Measurements from ENCODE around the gene NEDD4L.
A peak's percentile ranks its signal among the peaks of the same experiment; 100 is the strongest.

Gene NEDD4L

GRCh38 chr18:58112174-58112573 is 68.1 kb downstream of the NEDD4L start:
- peaks cover 7 to 8% of the 10 kb centered on the region in 2 donors for H3K4me1 ChIP-seq (ENCODE audit: control insufficient read depth in 1 of 2, insufficient read depth in 2 of 2, low read length in 2 of 2)
- no peak overlapping the region for H3K9ac ChIP-seq (ENCODE audit: low read depth in 1 of 2, low read length in 2 of 2)
- no peak overlapping the region for H3K27ac ChIP-seq (ENCODE audit: low read depth, low read length)
- H3K9me3 ChIP-seq (ENCODE audit: control insufficient read depth in 1 of 2, low read length in 2 of 2): no peaks in the 10 kb centered on the region
- no peak overlapping the region for H3K4me3 ChIP-seq (ENCODE audit: low read depth in 1 of 2, low read length in 2 of 2)
- no peaks in the 10 kb centered on the region for H3K27me3 ChIP-seq (ENCODE audit: control insufficient read depth in 1 of 2, insufficient read depth in 2 of 2, low read length in 2 of 2)
- no peaks in the 10 kb centered on the region for H3K36me3 ChIP-seq (ENCODE audit: control insufficient read depth in 1 of 2, insufficient read depth in 2 of 2, low read length in 2 of 2)

GRCh38 chr18:58113337-58113736 is 69.3 kb downstream of the NEDD4L start:
- Histone ChIP-seq H3K27me3 (ENCODE audit: control insufficient read depth in 1 of 2, insufficient read depth in 2 of 2, low read length in 2 of 2) (no peaks in the 10 kb centered on the region), H3K36me3 (ENCODE audit: control insufficient read depth in 1 of 2, insufficient read depth in 2 of 2, low read length in 2 of 2) (no peaks in the 10 kb centered on the region), H3K27ac (ENCODE audit: low read depth, low read length) (no peak overlapping the region), H3K9ac (ENCODE audit: low read depth in 1 of 2, low read length in 2 of 2) (no peak overlapping the region), H3K9me3 (ENCODE audit: control insufficient read depth in 1 of 2, low read length in 2 of 2) (no peaks in the 10 kb centered on the region), H3K4me1 (ENCODE audit: control insufficient read depth in 1 of 2, insufficient read depth in 2 of 2, low read length in 2 of 2) (peaks cover 17 to 18% of the 10 kb centered on the region in 2 donors), H3K4me3 (ENCODE audit: low read depth in 1 of 2, low read length in 2 of 2) (no peak overlapping the region)

- no peak overlapping the region for H3K27ac ChIP-seq (ENCODE audit: low read depth, low read length)
- H3K36me3 ChIP-seq (ENCODE audit: control insufficient read depth in 1 of 2, insufficient read depth in 2 of 2, low read length in 2 of 2): no peaks in the 10 kb centered on the region
- no peak overlapping the region for H3K9ac ChIP-seq (ENCODE audit: low read depth in 1 of 2, low read length in 2 of 2)
- no peak overlapping the region for H3K4me3 ChIP-seq (ENCODE audit: low read depth in 1 of 2, low read length in 2 of 2)
- H3K27me3 ChIP-seq (ENCODE audit: control insufficient read depth in 1 of 2, insufficient read depth in 2 of 2, low read length in 2 of 2): no peaks in the 10 kb centered on the region
- no peaks in the 10 kb centered on the region for H3K9me3 ChIP-seq (ENCODE audit: control insufficient read depth in 1 of 2, low read length in 2 of 2)
- H3K4me1 ChIP-seq (ENCODE audit: control insufficient read depth in 1 of 2, insufficient read depth in 2 of 2, low read length in 2 of 2): peaks cover 17 to 23% of the 10 kb centered on the region in 2 donors
These were observed 70.7 kb downstream of the NEDD4L start for GRCh38 chr18:58114766-58115165.

GRCh38 chr18:58116818-58117217 is 72.8 kb downstream of the NEDD4L start:
- no peak overlapping the region for H3K9ac ChIP-seq (ENCODE audit: low read depth in 1 of 2, low read length in 2 of 2)
- no peak overlapping the region for H3K4me3 ChIP-seq (ENCODE audit: low read depth in 1 of 2, low read length in 2 of 2)
- H3K4me1 ChIP-seq (ENCODE audit: control insufficient read depth in 1 of 2, insufficient read depth in 2 of 2, low read length in 2 of 2): peaks cover 17 to 23% of the 10 kb centered on the region in 2 donors
- H3K27ac ChIP-seq (ENCODE audit: low read depth, low read length): no peak overlapping the region
- no peaks in the 10 kb centered on the region for H3K27me3 ChIP-seq (ENCODE audit: control insufficient read depth in 1 of 2, insufficient read depth in 2 of 2, low read length in 2 of 2)
- no peaks in the 10 kb centered on the region for H3K9me3 ChIP-seq (ENCODE audit: control insufficient read depth in 1 of 2, low read length in 2 of 2)
- no peaks in the 10 kb centered on the region for H3K36me3 ChIP-seq (ENCODE audit: control insufficient read depth in 1 of 2, insufficient read depth in 2 of 2, low read length in 2 of 2)

GRCh38 chr18:58117786-58118403 is 73.9 kb downstream of the NEDD4L start:
- peaks cover 17 to 23% of the 10 kb centered on the region in 2 donors for H3K4me1 ChIP-seq (ENCODE audit: control insufficient read depth in 1 of 2, insufficient read depth in 2 of 2, low read length in 2 of 2)
- no peaks in the 10 kb centered on the region for H3K27me3 ChIP-seq (ENCODE audit: control insufficient read depth in 1 of 2, insufficient read depth in 2 of 2, low read length in 2 of 2)
- no peaks in the 10 kb centered on the region for H3K36me3 ChIP-seq (ENCODE audit: control insufficient read depth in 1 of 2, insufficient read depth in 2 of 2, low read length in 2 of 2)
- H3K9ac ChIP-seq (ENCODE audit: low read depth in 1 of 2, low read length in 2 of 2): peak overlapping the region; percentile 35 to 45
- no peaks in the 10 kb centered on the region for H3K9me3 ChIP-seq (ENCODE audit: control insufficient read depth in 1 of 2, low read length in 2 of 2)
- H3K4me3 ChIP-seq (ENCODE audit: low read depth in 1 of 2, low read length in 2 of 2): peak overlapping the region in 1 of 2 donors; percentile 34
- peak overlapping the region; percentile 63 for H3K27ac ChIP-seq (ENCODE audit: low read depth, low read length)

GRCh38 chr18:58118536-58118935 is 74.5 kb downstream of the NEDD4L start:
- Histone ChIP-seq H3K27ac (ENCODE audit: low read depth, low read length) (no peak overlapping the region), H3K4me3 (ENCODE audit: low read depth in 1 of 2, low read length in 2 of 2) (no peak overlapping the region), H3K9me3 (ENCODE audit: control insufficient read depth in 1 of 2, low read length in 2 of 2) (no peaks in the 10 kb centered on the region), H3K27me3 (ENCODE audit: control insufficient read depth in 1 of 2, insufficient read depth in 2 of 2, low read length in 2 of 2) (no peaks in the 10 kb centered on the region), H3K9ac (ENCODE audit: low read depth in 1 of 2, low read length in 2 of 2) (no peak overlapping the region), H3K4me1 (ENCODE audit: control insufficient read depth in 1 of 2, insufficient read depth in 2 of 2, low read length in 2 of 2) (peaks cover 17 to 23% of the 10 kb centered on the region in 2 donors), H3K36me3 (ENCODE audit: control insufficient read depth in 1 of 2, insufficient read depth in 2 of 2, low read length in 2 of 2) (no peaks in the 10 kb centered on the region)

- no peak overlapping the region for H3K4me3 ChIP-seq (ENCODE audit: low read depth in 1 of 2, low read length in 2 of 2)
- H3K9ac ChIP-seq (ENCODE audit: low read depth in 1 of 2, low read length in 2 of 2): no peak overlapping the region
- no peaks in the 10 kb centered on the region for H3K36me3 ChIP-seq (ENCODE audit: control insufficient read depth in 1 of 2, insufficient read depth in 2 of 2, low read length in 2 of 2)
- no peaks in the 10 kb centered on the region for H3K27me3 ChIP-seq (ENCODE audit: control insufficient read depth in 1 of 2, insufficient read depth in 2 of 2, low read length in 2 of 2)
- H3K27ac ChIP-seq (ENCODE audit: low read depth, low read length): no peak overlapping the region
- no peaks in the 10 kb centered on the region for H3K9me3 ChIP-seq (ENCODE audit: control insufficient read depth in 1 of 2, low read length in 2 of 2)
- peaks cover 17 to 23% of the 10 kb centered on the region in 2 donors for H3K4me1 ChIP-seq (ENCODE audit: control insufficient read depth in 1 of 2, insufficient read depth in 2 of 2, low read length in 2 of 2)
These were observed 75.8 kb downstream of the NEDD4L start for GRCh38 chr18:58119819-58120218.

- Histone ChIP-seq H3K4me3 (ENCODE audit: low read depth in 1 of 2, low read length in 2 of 2) (no peak overlapping the region), H3K9ac (ENCODE audit: low read depth in 1 of 2, low read length in 2 of 2) (no peak overlapping the region), H3K27me3 (ENCODE audit: control insufficient read depth in 1 of 2, insufficient read depth in 2 of 2, low read length in 2 of 2) (no peaks in the 10 kb centered on the region), H3K4me1 (ENCODE audit: control insufficient read depth in 1 of 2, insufficient read depth in 2 of 2, low read length in 2 of 2) (peaks cover 11 to 12% of the 10 kb centered on the region in 2 donors), H3K27ac (ENCODE audit: low read depth, low read length) (no peak overlapping the region), H3K36me3 (ENCODE audit: control insufficient read depth in 1 of 2, insufficient read depth in 2 of 2, low read length in 2 of 2) (no peaks in the 10 kb centered on the region), H3K9me3 (ENCODE audit: control insufficient read depth in 1 of 2, low read length in 2 of 2) (no peaks in the 10 kb centered on the region)
These were observed 80.4 kb downstream of the NEDD4L start for GRCh38 chr18:58124475-58124874.

GRCh38 chr18:58125183-58125582 is 81.2 kb downstream of the NEDD4L start:
- no peak overlapping the region for H3K27ac ChIP-seq (ENCODE audit: low read depth, low read length)

GRCh38 chr18:58125756-58126155 is 81.7 kb downstream of the NEDD4L start:
- Histone ChIP-seq H3K27ac (ENCODE audit: low read depth, low read length) (no peak overlapping the region), H3K4me1 (ENCODE audit: control insufficient read depth in 1 of 2, insufficient read depth in 2 of 2, low read length in 2 of 2) (peaks cover 12 to 14% of the 10 kb centered on the region in 2 donors), H3K36me3 (ENCODE audit: control insufficient read depth in 1 of 2, insufficient read depth in 2 of 2, low read length in 2 of 2) (no peaks in the 10 kb centered on the region), H3K9ac (ENCODE audit: low read depth in 1 of 2, low read length in 2 of 2) (no peak overlapping the region), H3K27me3 (ENCODE audit: control insufficient read depth in 1 of 2, insufficient read depth in 2 of 2, low read length in 2 of 2) (no peaks in the 10 kb centered on the region), H3K9me3 (ENCODE audit: control insufficient read depth in 1 of 2, low read length in 2 of 2) (no peaks in the 10 kb centered on the region), H3K4me3 (ENCODE audit: low read depth in 1 of 2, low read length in 2 of 2) (no peak overlapping the region)

More at GRCh38 chr18:58125183-58125582, 81.2 kb downstream of the NEDD4L start:
- H3K4me3 ChIP-seq (ENCODE audit: low read depth in 1 of 2, low read length in 2 of 2): no peak overlapping the region
- no peaks in the 10 kb centered on the region for H3K9me3 ChIP-seq (ENCODE audit: control insufficient read depth in 1 of 2, low read length in 2 of 2)
- H3K9ac ChIP-seq (ENCODE audit: low read depth in 1 of 2, low read length in 2 of 2): no peak overlapping the region
- H3K27me3 ChIP-seq (ENCODE audit: control insufficient read depth in 1 of 2, insufficient read depth in 2 of 2, low read length in 2 of 2): no peaks in the 10 kb centered on the region
- H3K4me1 ChIP-seq (ENCODE audit: control insufficient read depth in 1 of 2, insufficient read depth in 2 of 2, low read length in 2 of 2): peaks cover 12 to 14% of the 10 kb centered on the region in 2 donors
- no peaks in the 10 kb centered on the region for H3K36me3 ChIP-seq (ENCODE audit: control insufficient read depth in 1 of 2, insufficient read depth in 2 of 2, low read length in 2 of 2)

Measured in duodenal mucosa (tissue), 2 donors.